K562 (cell line): ENCODE measurements around the gene DYRK1A. TPM values are rescaled to one million over a fixed set of nuclear protein-coding genes. Genes with fewer than 3 reads are reported as not detected.

Experiments
- ARID1B ChIP-seq: fragments of 450-650 bp; IDR thresholded peaks from 2 replicates; pipeline ENCODE4 v1.6.1; 2016; ENCODE audit warnings: antibody characterized with exemption, mild to moderate bottlenecking, inconsistent platforms
- BDP1 ChIP-seq: IDR thresholded peaks from 3 replicates; pipeline ENCODE4 v1.6.1; 2011; ENCODE audit not compliant: insufficient read length, insufficient read depth
- CHD1 ChIP-seq: fragments of 200-600 bp; sonication (generic); IDR thresholded peaks from one replicate; pipeline ENCODE4 v1.6.1; 2012; ENCODE audit warnings: mild to moderate bottlenecking, moderate library complexity, low read length, inconsistent platforms
- EHMT2 ChIP-seq: fragments of 450-650 bp; IDR thresholded peaks from 2 replicates; pipeline ENCODE4 v1.6.1; 2018; ENCODE audit warnings: antibody characterized with exemption
- FOXA3 ChIP-seq, 2 experiments: fragments of 450-650 bp in 1 of 2; sonication (generic) in 1 of 2; formaldehyde crosslinking; IDR thresholded peaks in 1 of 2; conservative IDR thresholded peaks in 1 of 2; 2 replicates each; pipeline versions ENCODE4 v1.4.0 to v1.8.0; 2020 to 2022; ENCODE audit warnings: mild to moderate bottlenecking in 2 of 2, missing genetic modification reagents in 1 of 2
- POLR2AphosphoS5 ChIP-seq: IDR thresholded peaks from 2 replicates; pipeline ENCODE4 v1.6.1; 2011; ENCODE audit warnings: mild to moderate bottlenecking, low read depth, low read length, moderate library complexity; ENCODE audit not compliant: control insufficient read depth, insufficient read depth
- SIN3B ChIP-seq: fragments of 450-650 bp; IDR thresholded peaks from 2 replicates; pipeline ENCODE4 v1.6.1; 2017; ENCODE audit warnings: low read depth, mild to moderate bottlenecking, moderate library complexity
- SMAD2 ChIP-seq: fragments of 150-350 bp; IDR thresholded peaks from 2 replicates; pipeline ENCODE4 v1.6.1; 2014; ENCODE audit warnings: low read depth, mild to moderate bottlenecking, low read length
- SMAD4 ChIP-seq: fragments of 250-450 bp; sonication (Bioruptor Pico); conservative IDR thresholded peaks from 2 replicates; pipeline ENCODE4 v1.8.0; 2021; ENCODE audit warnings: inconsistent platforms, mild to moderate bottlenecking, moderate library complexity
- ZBTB40 ChIP-seq, 2 experiments: fragments of 450-650 bp in 1 of 2; sonication (generic) in 1 of 2; formaldehyde crosslinking in 1 of 2; IDR thresholded peaks; 2 replicates each; pipeline versions ENCODE4 v1.7.1 to v1.9.0; 2016 to 2022; ENCODE audit warnings: inconsistent platforms in 1 of 2, mild to moderate bottlenecking in 1 of 2, missing genetic modification reagents in 1 of 2
- polyA plus RNA-seq, 8 experiments: library from polyadenylated mRNA; depleted of rRNA in 4 of 8; stranded (reverse) in 5 of 8; unstranded in 3 of 8; fragments of >200 nt; fragmentation: Nextera tagmentation in 2 of 8; fragmentation: Illumina TruSeq in 1 of 8; extraction: Ambion mirVana in 2 of 8; extraction: Trizol in 1 of 8; gene quantifications; 2 replicates each; pipeline versions ENCODE4 v1.2.1 to v1.2.3, GENCODE V29; 2011 to 2014; ENCODE audit warnings: inconsistent platforms in 1 of 8, missing spikeins in 1 of 8
- total RNA-seq, 7 experiments: library from RNA; depleted of rRNA in 6 of 7; stranded (reverse); fragments of >200 nt in 6 of 7; fragmentation: Illumina TruSeq in 2 of 7; extraction: Trizol in 2 of 7; gene quantifications; 2 replicates each; pipeline versions ENCODE4 v1.2.1 to v1.2.3, GENCODE V29; 2011 to 2021; ENCODE audit warnings: low replicate concordance in 1 of 7
- TF ChIP-seq, protein P1 (sequence below): sonication (generic); formaldehyde crosslinking; IDR thresholded peaks from 2 replicates; pipeline ENCODE4 v1.8.0; 2022; ENCODE audit warnings: missing genetic modification reagents, mild to moderate bottlenecking, moderate library complexity, borderline replicate concordance
- TF ChIP-seq, protein P2 (sequence below), 2 experiments: fragments of 450-650 bp; IDR thresholded peaks; 2 replicates each; pipeline ENCODE4 v1.6.1; 2018; ENCODE audit warnings: mild to moderate bottlenecking in 2 of 2, low read depth in 1 of 2; ENCODE audit not compliant: partially characterized antibody in 2 of 2

The DYRK1A gene
- total and polyA plus RNA-seq, 9 of the 15 experiments (the other 6 are each of a cell fraction or from before 2014, with no cell fraction given), result 3.7 to 64.8 (median 42.3) TPM

GRCh38 chr21:37564341-37564923 lies 197.9 kb downstream of the DYRK1A start (continued):
- no peak for TF ChIP-seq ZBTB40 (IDR thresholded peaks at IDR 0.05)
- TF ChIP-seq ZBTB40 (CRISPR knock-in tag; IDR thresholded peaks at IDR 0.05), result no peak
- TF ChIP-seq, protein P1, sequence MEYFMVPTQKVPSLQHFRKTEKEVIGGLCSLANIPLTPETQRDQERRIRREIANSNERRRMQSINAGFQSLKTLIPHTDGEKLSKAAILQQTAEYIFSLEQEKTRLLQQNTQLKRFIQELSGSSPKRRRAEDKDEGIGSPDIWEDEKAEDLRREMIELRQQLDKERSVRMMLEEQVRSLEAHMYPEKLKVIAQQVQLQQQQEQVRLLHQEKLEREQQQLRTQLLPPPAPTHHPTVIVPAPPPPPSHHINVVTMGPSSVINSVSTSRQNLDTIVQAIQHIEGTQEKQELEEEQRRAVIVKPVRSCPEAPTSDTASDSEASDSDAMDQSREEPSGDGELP (CRISPR knock-in tag), result peak; percentile 58; the same call in 1 of the 2 replicates
- no peak for TF ChIP-seq SMAD4 (CRISPR knock-in tag)
- TF ChIP-seq BDP1, result no peak
- 0 out of 2 replicates have a peak, but pooled peaks have one; percentile 16 for TF ChIP-seq POLR2AphosphoS5
- 0 out of 2 replicates have a peak, but pooled peaks have one; percentile 49 for TF ChIP-seq EHMT2
- peak; percentile 91 for TF ChIP-seq ARID1B
- no peak for TF ChIP-seq SMAD2
- TF ChIP-seq, protein P2, sequence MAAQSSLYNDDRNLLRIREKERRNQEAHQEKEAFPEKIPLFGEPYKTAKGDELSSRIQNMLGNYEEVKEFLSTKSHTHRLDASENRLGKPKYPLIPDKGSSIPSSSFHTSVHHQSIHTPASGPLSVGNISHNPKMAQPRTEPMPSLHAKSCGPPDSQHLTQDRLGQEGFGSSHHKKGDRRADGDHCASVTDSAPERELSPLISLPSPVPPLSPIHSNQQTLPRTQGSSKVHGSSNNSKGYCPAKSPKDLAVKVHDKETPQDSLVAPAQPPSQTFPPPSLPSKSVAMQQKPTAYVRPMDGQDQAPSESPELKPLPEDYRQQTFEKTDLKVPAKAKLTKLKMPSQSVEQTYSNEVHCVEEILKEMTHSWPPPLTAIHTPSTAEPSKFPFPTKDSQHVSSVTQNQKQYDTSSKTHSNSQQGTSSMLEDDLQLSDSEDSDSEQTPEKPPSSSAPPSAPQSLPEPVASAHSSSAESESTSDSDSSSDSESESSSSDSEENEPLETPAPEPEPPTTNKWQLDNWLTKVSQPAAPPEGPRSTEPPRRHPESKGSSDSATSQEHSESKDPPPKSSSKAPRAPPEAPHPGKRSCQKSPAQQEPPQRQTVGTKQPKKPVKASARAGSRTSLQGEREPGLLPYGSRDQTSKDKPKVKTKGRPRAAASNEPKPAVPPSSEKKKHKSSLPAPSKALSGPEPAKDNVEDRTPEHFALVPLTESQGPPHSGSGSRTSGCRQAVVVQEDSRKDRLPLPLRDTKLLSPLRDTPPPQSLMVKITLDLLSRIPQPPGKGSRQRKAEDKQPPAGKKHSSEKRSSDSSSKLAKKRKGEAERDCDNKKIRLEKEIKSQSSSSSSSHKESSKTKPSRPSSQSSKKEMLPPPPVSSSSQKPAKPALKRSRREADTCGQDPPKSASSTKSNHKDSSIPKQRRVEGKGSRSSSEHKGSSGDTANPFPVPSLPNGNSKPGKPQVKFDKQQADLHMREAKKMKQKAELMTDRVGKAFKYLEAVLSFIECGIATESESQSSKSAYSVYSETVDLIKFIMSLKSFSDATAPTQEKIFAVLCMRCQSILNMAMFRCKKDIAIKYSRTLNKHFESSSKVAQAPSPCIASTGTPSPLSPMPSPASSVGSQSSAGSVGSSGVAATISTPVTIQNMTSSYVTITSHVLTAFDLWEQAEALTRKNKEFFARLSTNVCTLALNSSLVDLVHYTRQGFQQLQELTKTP (IDR thresholded peaks at IDR 0.05; ENCODE audit: low read depth in 1 of 2, partially characterized antibody in 2 of 2), result peak in 1 of 2 experiments; percentile 17
- TF ChIP-seq SIN3B, result no peak
- TF ChIP-seq CHD1, result peak; percentile 16
- no peak; a peak in 2 of 4 replicates for TF ChIP-seq FOXA3 (CRISPR knock-in tag; conservative IDR thresholded peaks at IDR 0.05 in 1 of 2, IDR thresholded peaks at IDR 0.05 in 1 of 2)
